H9 (cell line): ENCODE data around the gene ARSJ. TPM values are rescaled to one million over a fixed set of nuclear protein-coding genes. Genes with fewer than 3 reads are reported as not detected.
A peak's percentile ranks its signal among the peaks of the same experiment; 100 is the strongest.

Source experiments
- DNase-seq: peaks from one replicate; pipeline ENCODE4 v3.0.0-alpha.2; 2017
- H2AFZ ChIP-seq: one replicate; pipeline ENCODE4 v1.6.1; 2013; ENCODE audit warnings: mild to moderate bottlenecking, low read length, control low read depth, moderate library complexity
- H2AK5ac ChIP-seq: 2 replicates; pipeline ENCODE4 v1.6.1; 2013; ENCODE audit warnings: low read length, control low read depth, mixed read lengths; ENCODE audit not compliant: insufficient read length
- H2BK120ac ChIP-seq: one replicate; pipeline ENCODE4 v1.6.1; 2013; ENCODE audit warnings: low read depth, mild to moderate bottlenecking, low read length, control low read depth, inconsistent platforms; ENCODE audit not compliant: poor library complexity, severe bottlenecking
- H2BK12ac ChIP-seq: 2 replicates; pipeline ENCODE4 v1.6.1; 2013; ENCODE audit warnings: low read length, control low read depth, mixed read lengths, low read depth; ENCODE audit not compliant: insufficient read length
- H2BK15ac ChIP-seq: 2 replicates; pipeline ENCODE4 v1.6.1; 2013; ENCODE audit warnings: low read depth, low read length, control low read depth
- H2BK20ac ChIP-seq: one replicate; pipeline ENCODE4 v1.6.1; 2013; ENCODE audit warnings: low read depth, mild to moderate bottlenecking, low read length, control low read depth, inconsistent platforms; ENCODE audit not compliant: poor library complexity, severe bottlenecking
- H2BK5ac ChIP-seq: 2 replicates; pipeline ENCODE4 v1.6.1; 2013; ENCODE audit warnings: low read length, control low read depth, mixed read lengths; ENCODE audit not compliant: insufficient read length
- H3K14ac ChIP-seq: 2 replicates; pipeline ENCODE4 v1.6.1; 2013; ENCODE audit warnings: low read length, control low read depth; ENCODE audit not compliant: insufficient read depth
- H3K18ac ChIP-seq: 2 replicates; pipeline ENCODE4 v1.6.1; 2013; ENCODE audit warnings: low read depth, mild to moderate bottlenecking, mixed read lengths, low read length, control low read depth; ENCODE audit not compliant: insufficient read length
- H3K23ac ChIP-seq: 2 replicates; pipeline ENCODE4 v1.6.1; 2013; ENCODE audit warnings: low read length, control low read depth, mixed read lengths, low read depth; ENCODE audit not compliant: insufficient read length
- H3K23me2 ChIP-seq: 2 replicates; pipeline ENCODE4 v1.6.1; 2013; ENCODE audit warnings: low read depth, mild to moderate bottlenecking, mixed read lengths, low read length, control low read depth; ENCODE audit not compliant: insufficient read length, poor library complexity, severe bottlenecking
- H3K27ac ChIP-seq: 2 replicates; pipeline ENCODE4 v1.5.1; 2013; ENCODE audit warnings: low read length, control low read depth, mixed read lengths, low read depth; ENCODE audit not compliant: insufficient read length
- H3K27me3 ChIP-seq: 2 replicates; pipeline ENCODE4 v1.6.1; 2013; ENCODE audit warnings: low read length, control low read depth, inconsistent platforms; ENCODE audit not compliant: insufficient read depth
- H3K4ac ChIP-seq: 2 replicates; pipeline ENCODE4 v1.6.1; 2013; ENCODE audit warnings: low read depth, mild to moderate bottlenecking, control low read depth, inconsistent platforms, low read length, moderate library complexity
- H3K4me1 ChIP-seq: 2 replicates; pipeline ENCODE4 v1.6.1; 2013; ENCODE audit warnings: low read length, control low read depth, inconsistent platforms; ENCODE audit not compliant: insufficient read depth
- H3K4me2 ChIP-seq: 2 replicates; pipeline ENCODE4 v1.6.1; 2013; ENCODE audit warnings: low read length, control low read depth, mixed read lengths; ENCODE audit not compliant: insufficient read length, insufficient read depth
- H3K56ac ChIP-seq: 2 replicates; pipeline ENCODE4 v1.6.1; 2013; ENCODE audit warnings: low read depth, mild to moderate bottlenecking, mixed read lengths, low read length, control low read depth; ENCODE audit not compliant: insufficient read length
- H3K79me1 ChIP-seq: 2 replicates; pipeline ENCODE4 v1.6.1; 2013; ENCODE audit warnings: low read depth, mild to moderate bottlenecking, moderate library complexity, low read length, control low read depth, inconsistent platforms; ENCODE audit not compliant: insufficient read depth, poor library complexity, severe bottlenecking
- H3K79me2 ChIP-seq: 2 replicates; pipeline ENCODE4 v1.6.1; 2013; ENCODE audit warnings: low read length, control low read depth, inconsistent platforms; ENCODE audit not compliant: insufficient read depth
- H3K9ac ChIP-seq: 2 replicates; pipeline ENCODE4 v1.6.1; 2013; ENCODE audit warnings: low read length, control low read depth, mixed read lengths; ENCODE audit not compliant: insufficient read length; ENCODE audit errors: extremely low read depth
- H3K9me3 ChIP-seq: one replicate; pipeline ENCODE4 v1.6.1; 2013; ENCODE audit warnings: low read depth, low read length, inconsistent platforms; ENCODE audit not compliant: control insufficient read depth
- H3T11ph ChIP-seq: one replicate; pipeline ENCODE4 v1.6.1; 2013; ENCODE audit warnings: mild to moderate bottlenecking, low read length, control low read depth, inconsistent platforms
- H4K20me1 ChIP-seq: one replicate; pipeline ENCODE4 v1.6.1; 2013; ENCODE audit not compliant: control insufficient read depth, insufficient read length, insufficient read depth
- H4K5ac ChIP-seq: 2 replicates; pipeline ENCODE4 v1.6.1; 2013; ENCODE audit warnings: low read depth, mild to moderate bottlenecking, mixed read lengths, low read length, control low read depth; ENCODE audit not compliant: insufficient read length
- H4K8ac ChIP-seq: replicated peaks from 2 replicates; pipeline ENCODE4 v1.6.1; 2013; ENCODE audit warnings: low read length, control low read depth, mixed read lengths, low read depth; ENCODE audit not compliant: insufficient read length
- H4K91ac ChIP-seq: 2 replicates; pipeline ENCODE4 v1.6.1; 2013; ENCODE audit warnings: low read depth, mild to moderate bottlenecking, moderate library complexity, mixed read lengths, low read length, control low read depth; ENCODE audit not compliant: insufficient read length
- H3K27ac Mint-ChIP-seq, 3 experiments: 2 replicates in 2 of 3; 3 replicates in 1 of 3; pipeline ENCODE4 v1.8.0; 2020 to 2021; ENCODE audit warnings: mixed read lengths in 3 of 3, mild to moderate bottlenecking in 1 of 3, moderate library complexity in 1 of 3
- H3K27me3 Mint-ChIP-seq: 2 replicates; pipeline ENCODE4 v1.8.0; 2021; ENCODE audit warnings: low read depth, mild to moderate bottlenecking, moderate library complexity, mixed read lengths
- H3K36me3 Mint-ChIP-seq, 3 experiments: 2 replicates in 2 of 3; 3 replicates in 1 of 3; pipeline ENCODE4 v1.8.0; 2020 to 2021; ENCODE audit warnings: low read depth in 3 of 3, mixed read lengths in 3 of 3; ENCODE audit not compliant: insufficient read depth in 1 of 3
- H3K4me1 Mint-ChIP-seq, 2 experiments: 2 replicates each; pipeline ENCODE4 v1.8.0; 2020; ENCODE audit warnings: mixed read lengths in 2 of 2
- H3K4me3 Mint-ChIP-seq, 2 experiments: 2 replicates in 1 of 2; 3 replicates in 1 of 2; pipeline ENCODE4 v1.8.0; 2020 to 2021; ENCODE audit warnings: mild to moderate bottlenecking in 2 of 2, mixed read lengths in 2 of 2, moderate library complexity in 1 of 2
- H3K9me3 Mint-ChIP-seq, 2 experiments: 2 replicates in 1 of 2; 3 replicates in 1 of 2; pipeline ENCODE4 v1.8.0; 2020; ENCODE audit warnings: mild to moderate bottlenecking in 2 of 2, mixed read lengths in 2 of 2, moderate library complexity in 1 of 2
- WGBS: extraction: QIAGEN DNeasy Blood & Tissue Kit; methylation state at CpG from one replicate; pipeline ENCODE4 v1.1.7; 2013; ENCODE audit warnings: missing lambda C conversion rate, low lambda C conversion rate, mixed read lengths; ENCODE audit not compliant: insufficient read length; ENCODE audit errors: extremely low coverage; 5-methylcytosine and 5-hydroxymethylcytosine counted together
- total RNA-seq: library from RNA; stranded (reverse); gene quantifications from 2 replicates; pipeline ENCODE4 v1.2.1, GENCODE V29; 2021
- TF ChIP-seq, protein P1 (sequence below): fragments of 200-600 bp; sonication (generic); conservative IDR thresholded peaks from 3 replicates; pipeline ENCODE4 v1.8.0; 2021; ENCODE audit warnings: antibody characterized with exemption, mild to moderate bottlenecking

The ARSJ gene
- total RNA-seq, 1 experiment from 2014 or later: 1.1 TPM

- H3K27ac Mint-ChIP-seq: peak overlapping the region in 1 of 3 experiments; percentile 86; a peak in 2 of 7 replicates
- H3K4me1 ChIP-seq: peaks cover 4% of the 10 kb centered on the region; the same call in 1 of the 2 replicates
- H3K23ac ChIP-seq: no peak overlapping the region
- H3K4ac ChIP-seq: no peak overlapping the region
- H4K20me1 ChIP-seq: no peaks in the 10 kb centered on the region
- TF ChIP-seq, protein P1, sequence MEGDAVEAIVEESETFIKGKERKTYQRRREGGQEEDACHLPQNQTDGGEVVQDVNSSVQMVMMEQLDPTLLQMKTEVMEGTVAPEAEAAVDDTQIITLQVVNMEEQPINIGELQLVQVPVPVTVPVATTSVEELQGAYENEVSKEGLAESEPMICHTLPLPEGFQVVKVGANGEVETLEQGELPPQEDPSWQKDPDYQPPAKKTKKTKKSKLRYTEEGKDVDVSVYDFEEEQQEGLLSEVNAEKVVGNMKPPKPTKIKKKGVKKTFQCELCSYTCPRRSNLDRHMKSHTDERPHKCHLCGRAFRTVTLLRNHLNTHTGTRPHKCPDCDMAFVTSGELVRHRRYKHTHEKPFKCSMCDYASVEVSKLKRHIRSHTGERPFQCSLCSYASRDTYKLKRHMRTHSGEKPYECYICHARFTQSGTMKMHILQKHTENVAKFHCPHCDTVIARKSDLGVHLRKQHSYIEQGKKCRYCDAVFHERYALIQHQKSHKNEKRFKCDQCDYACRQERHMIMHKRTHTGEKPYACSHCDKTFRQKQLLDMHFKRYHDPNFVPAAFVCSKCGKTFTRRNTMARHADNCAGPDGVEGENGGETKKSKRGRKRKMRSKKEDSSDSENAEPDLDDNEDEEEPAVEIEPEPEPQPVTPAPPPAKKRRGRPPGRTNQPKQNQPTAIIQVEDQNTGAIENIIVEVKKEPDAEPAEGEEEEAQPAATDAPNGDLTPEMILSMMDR: no peak
- no peak overlapping the region for H4K5ac ChIP-seq
- H3K4me2 ChIP-seq: peak overlapping the region; percentile 90
- no peaks in the 10 kb centered on the region for H3K79me2 ChIP-seq
- no peak overlapping the region for H2AFZ ChIP-seq
- no peak overlapping the region for H2BK120ac ChIP-seq
- H4K91ac ChIP-seq: no peak overlapping the region
- no peaks in the 10 kb centered on the region for H3K79me1 ChIP-seq
- H2BK20ac ChIP-seq: no peak overlapping the region
- peak overlapping the region; percentile 27 for H3K9ac ChIP-seq
- H3K9me3 Mint-ChIP-seq: peaks cover 4 to 10% of the 10 kb centered on the region in 2 experiments
- H3K27ac ChIP-seq: no peak overlapping the region
- H2BK5ac ChIP-seq: no peak overlapping the region
- H4K8ac ChIP-seq: no peak overlapping the region
- H3K18ac ChIP-seq: no peak overlapping the region
- WGBS: no CpG with 5 or more reads among the region's 18 CpGs
- H3K27me3 Mint-ChIP-seq: peaks cover 28% of the 10 kb centered on the region
- no peak overlapping the region for H3T11ph ChIP-seq
- H3K9me3 ChIP-seq: no peaks in the 10 kb centered on the region
- peaks cover 10% of the 10 kb centered on the region for H3K23me2 ChIP-seq
- H3K4me3 Mint-ChIP-seq: peak overlapping the region; percentile 89 to 94
- DNase-seq: peak; percentile 56
- H3K27me3 ChIP-seq: no peaks in the 10 kb centered on the region
- no peak overlapping the region for H3K56ac ChIP-seq
- peaks cover 13 to 34% of the 10 kb centered on the region in 2 experiments for H3K4me1 Mint-ChIP-seq
- H2AK5ac ChIP-seq: no peak overlapping the region
- no peak overlapping the region; the same call in 1 of the 2 replicates for H3K14ac ChIP-seq
- no peak overlapping the region for H2BK12ac ChIP-seq
- H2BK15ac ChIP-seq: no peak overlapping the region
- H3K36me3 Mint-ChIP-seq: peaks cover 0 to 3% (median 3%) of the 10 kb centered on the region in 3 experiments; a peak in 2 of 7 replicates
Measured at GRCh38 chr4:113978561-113979147, 793 bp downstream of the ARSJ start.
